Measurements from ENCODE around the gene NPR3. TPM values are rescaled to one million over a fixed set of nuclear protein-coding genes. Genes with fewer than 3 reads are reported as not detected.

The NPR3 gene
- total and polyA plus RNA-seq, 7 donors = 0.23 to 17.6 (median 5.0) TPM

DNA sequence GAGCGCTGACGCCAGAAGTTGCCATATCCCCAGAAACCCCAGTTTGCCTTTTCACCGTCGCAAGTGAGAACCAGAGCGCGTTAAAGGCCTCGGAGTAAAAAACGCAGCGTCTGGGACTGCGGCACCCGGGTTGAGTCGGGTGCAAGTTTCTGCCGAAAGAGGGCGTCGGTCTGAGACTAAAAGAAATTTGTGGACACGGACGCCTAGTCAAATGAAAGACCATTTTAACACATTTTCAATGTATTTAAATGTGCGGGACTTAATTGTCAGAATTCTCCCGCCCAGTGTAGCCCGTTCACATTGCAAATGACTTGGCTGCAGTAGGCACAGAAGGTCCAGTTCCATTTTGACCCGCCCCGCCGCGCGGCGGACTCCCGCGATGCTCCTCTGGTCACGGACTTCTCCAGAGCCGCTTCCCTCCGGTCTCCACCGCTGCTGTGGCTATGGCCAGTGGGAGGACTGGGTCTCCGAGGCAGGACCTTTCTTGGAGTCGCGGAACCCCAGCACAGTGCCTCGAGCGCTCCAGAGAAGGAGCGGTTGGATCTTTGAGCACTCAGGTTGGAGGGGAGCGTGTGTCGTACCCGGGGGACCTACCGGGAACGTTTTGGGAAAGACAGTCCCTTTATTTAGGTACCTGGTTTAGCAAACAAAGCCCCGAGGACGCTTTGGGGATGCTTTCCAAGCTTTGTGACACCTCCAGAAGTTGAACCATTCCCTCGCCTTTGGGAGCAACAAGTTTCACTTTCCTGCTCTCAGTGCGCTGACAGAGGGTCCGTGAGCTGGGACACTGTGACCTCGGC, 1.2 kb upstream of the NPR3 start:
- H3K36me3 ChIP-seq = no peaks in the 10 kb centered on the region
- 0 to 1% methylated on average over 49 of the region's 49 CpGs for WGBS, 2 donors
- H3K27me3 ChIP-seq = peaks cover 5 to 26% (median 10%) of the 10 kb centered on the region in 3 donors
- H3K9me3 ChIP-seq = no peaks in the 10 kb centered on the region
- TF ChIP-seq POLR2AphosphoS5 (IDR thresholded peaks at IDR 0.05) (peak in 1 of 4 donors; percentile 49), POLR2A (IDR thresholded peaks at IDR 0.05) (no peak), EP300 (IDR thresholded peaks at IDR 0.05) (no peak)
- TF ChIP-seq, protein P1, sequence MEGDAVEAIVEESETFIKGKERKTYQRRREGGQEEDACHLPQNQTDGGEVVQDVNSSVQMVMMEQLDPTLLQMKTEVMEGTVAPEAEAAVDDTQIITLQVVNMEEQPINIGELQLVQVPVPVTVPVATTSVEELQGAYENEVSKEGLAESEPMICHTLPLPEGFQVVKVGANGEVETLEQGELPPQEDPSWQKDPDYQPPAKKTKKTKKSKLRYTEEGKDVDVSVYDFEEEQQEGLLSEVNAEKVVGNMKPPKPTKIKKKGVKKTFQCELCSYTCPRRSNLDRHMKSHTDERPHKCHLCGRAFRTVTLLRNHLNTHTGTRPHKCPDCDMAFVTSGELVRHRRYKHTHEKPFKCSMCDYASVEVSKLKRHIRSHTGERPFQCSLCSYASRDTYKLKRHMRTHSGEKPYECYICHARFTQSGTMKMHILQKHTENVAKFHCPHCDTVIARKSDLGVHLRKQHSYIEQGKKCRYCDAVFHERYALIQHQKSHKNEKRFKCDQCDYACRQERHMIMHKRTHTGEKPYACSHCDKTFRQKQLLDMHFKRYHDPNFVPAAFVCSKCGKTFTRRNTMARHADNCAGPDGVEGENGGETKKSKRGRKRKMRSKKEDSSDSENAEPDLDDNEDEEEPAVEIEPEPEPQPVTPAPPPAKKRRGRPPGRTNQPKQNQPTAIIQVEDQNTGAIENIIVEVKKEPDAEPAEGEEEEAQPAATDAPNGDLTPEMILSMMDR (IDR thresholded peaks at IDR 0.05) = peak; percentile 48 to 73 (median 58)
- H3K4me3 ChIP-seq = peak overlapping the region; percentile 56 to 68 (median 59)
- intact Hi-C loops (cut with DNase I) = loop anchor here (1.0 to 10.0 kb wide), 4 partner anchors 267 to 713 kb away; no protein-coding TSS in a partner anchor
- DNase-seq = peak; percentile 85
- H3K27ac ChIP-seq = peak overlapping the region in 3 of 4 donors; percentile 81 to 82 (median 81)
- H3K4me1 ChIP-seq = peaks cover 0 to 47% (median 29%) of the 10 kb centered on the region in 4 donors

DNA sequence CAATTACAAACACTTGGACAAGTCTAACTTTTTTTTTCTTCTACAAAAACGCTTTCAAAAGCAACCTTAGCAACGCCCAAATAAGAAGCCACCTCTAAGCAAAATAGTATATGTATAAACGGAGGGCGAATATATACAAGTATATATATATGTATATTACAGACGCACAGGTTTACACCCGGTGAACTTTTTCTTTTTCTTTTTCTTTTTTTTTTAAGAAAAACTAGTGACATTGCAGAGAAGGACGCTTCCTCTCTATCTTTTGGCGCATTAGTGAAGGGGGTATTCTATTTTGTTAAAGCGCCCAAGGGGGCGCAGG, 200 bp downstream of the NPR3 start:
- H3K9me3 ChIP-seq = no peaks in the 10 kb centered on the region
- peak overlapping the region in 3 of 4 donors; percentile 81 to 82 (median 81) for H3K27ac ChIP-seq
- peaks cover 5 to 26% (median 10%) of the 10 kb centered on the region in 3 donors for H3K27me3 ChIP-seq
- WGBS, 2 donors = 1 to 2% methylated on average over 10 of the region's 10 CpGs
- no peak for TF ChIP-seq POLR2A (IDR thresholded peaks at IDR 0.05)
- TF ChIP-seq EP300 (IDR thresholded peaks at IDR 0.05) = no peak
- TF ChIP-seq POLR2AphosphoS5 (IDR thresholded peaks at IDR 0.05) = no peak
- TF ChIP-seq, protein P1 (IDR thresholded peaks at IDR 0.05) = no peak
- peaks cover 0 to 47% (median 30%) of the 10 kb centered on the region in 4 donors for H3K4me1 ChIP-seq
- peak overlapping the region; percentile 56 to 68 (median 59) for H3K4me3 ChIP-seq
- no peaks in the 10 kb centered on the region for H3K36me3 ChIP-seq
- no peak for DNase-seq
- intact Hi-C loops (cut with DNase I) = loop anchor here (5.0 to 10.0 kb wide), 2 partner anchors 266 to 323 kb away; no protein-coding TSS in a partner anchor

DNA sequence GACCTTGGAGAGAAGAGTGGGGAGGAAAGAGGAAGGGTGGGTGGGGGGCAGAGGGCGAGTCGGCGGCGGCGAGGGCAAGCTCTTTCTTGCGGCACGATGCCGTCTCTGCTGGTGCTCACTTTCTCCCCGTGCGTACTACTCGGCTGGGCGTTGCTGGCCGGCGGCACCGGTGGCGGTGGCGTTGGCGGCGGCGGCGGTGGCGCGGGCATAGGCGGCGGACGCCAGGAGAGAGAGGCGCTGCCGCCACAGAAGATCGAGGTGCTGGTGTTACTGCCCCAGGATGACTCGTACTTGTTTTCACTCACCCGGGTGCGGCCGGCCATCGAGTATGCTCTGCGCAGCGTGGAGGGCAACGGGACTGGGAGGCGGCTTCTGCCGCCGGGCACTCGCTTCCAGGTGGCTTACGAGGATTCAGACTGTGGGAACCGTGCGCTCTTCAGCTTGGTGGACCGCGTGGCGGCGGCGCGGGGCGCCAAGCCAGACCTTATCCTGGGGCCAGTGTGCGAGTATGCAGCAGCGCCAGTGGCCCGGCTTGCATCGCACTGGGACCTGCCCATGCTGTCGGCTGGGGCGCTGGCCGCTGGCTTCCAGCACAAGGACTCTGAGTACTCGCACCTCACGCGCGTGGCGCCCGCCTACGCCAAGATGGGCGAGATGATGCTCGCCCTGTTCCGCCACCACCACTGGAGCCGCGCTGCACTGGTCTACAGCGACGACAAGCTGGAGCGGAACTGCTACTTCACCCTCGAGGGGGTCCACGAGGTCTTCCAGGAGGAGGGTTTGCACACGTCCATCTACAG, 760 bp downstream of the NPR3 start:
- Histone ChIP-seq H3K4me1 (peaks cover 0 to 47% (median 30%) of the 10 kb centered on the region in 4 donors), H3K4me3 (peak overlapping the region; percentile 56 to 68 (median 59)), H3K9me3 (no peaks in the 10 kb centered on the region), H3K36me3 (no peaks in the 10 kb centered on the region), H3K27ac (peak overlapping the region in 3 of 4 donors; percentile 81 to 82 (median 81)), H3K27me3 (peaks cover 5 to 26% (median 10%) of the 10 kb centered on the region in 3 donors)
- intact Hi-C loops (cut with DNase I) = loop anchor here (1.0 to 10.0 kb wide), 3 partner anchors 265 to 588 kb away; no protein-coding TSS in a partner anchor
- DNase-seq = peak; percentile 79
- WGBS, 2 donors = 1 to 4% methylated on average over 76 of the region's 76 CpGs
- no peak for TF ChIP-seq POLR2A (IDR thresholded peaks at IDR 0.05)
- TF ChIP-seq POLR2AphosphoS5 (IDR thresholded peaks at IDR 0.05) = peak in 1 of 4 donors; percentile 32

DNA sequence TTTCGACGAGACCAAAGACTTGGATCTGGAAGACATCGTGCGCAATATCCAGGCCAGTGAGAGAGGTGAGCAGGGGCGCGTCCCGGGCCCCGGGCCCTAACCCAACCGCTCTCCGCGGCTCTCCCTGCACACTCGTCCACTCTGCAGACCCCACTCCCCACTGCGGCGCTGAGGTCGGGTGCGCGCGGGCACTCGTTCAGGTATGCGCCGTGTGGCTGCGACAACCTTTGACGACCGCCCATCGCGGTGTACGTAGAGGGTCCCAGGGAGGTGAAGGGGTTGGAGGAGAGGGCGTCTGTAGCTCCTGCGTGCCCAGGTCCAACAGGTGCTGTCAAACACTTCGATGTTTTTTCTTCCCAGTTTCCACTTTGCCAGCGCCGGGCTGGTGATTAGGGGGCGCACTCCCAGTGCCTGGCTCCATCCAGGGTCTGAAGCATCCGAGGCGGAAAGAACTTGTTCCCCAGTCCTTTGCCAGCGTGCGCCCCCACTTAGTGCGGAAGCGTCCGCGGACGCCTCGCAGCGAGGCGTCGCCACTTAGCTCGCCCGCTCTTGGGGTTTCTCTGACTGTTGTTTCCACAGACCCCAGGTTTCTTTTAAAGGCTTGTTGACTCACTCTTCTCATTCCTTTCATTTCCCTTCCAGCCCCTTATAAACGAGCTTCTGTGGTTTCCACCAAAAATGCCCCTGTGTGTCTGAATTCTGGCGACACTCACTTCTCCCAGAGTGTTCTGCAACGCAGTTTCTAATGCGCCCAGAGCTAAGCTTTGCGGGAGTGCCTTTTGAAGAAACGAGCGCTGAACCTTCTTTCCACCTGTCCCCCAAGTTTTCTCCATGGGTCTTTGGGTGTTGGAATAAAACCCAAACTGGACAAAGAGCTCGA, 1.6 kb downstream of the NPR3 start:
- TF ChIP-seq, protein P1 (IDR thresholded peaks at IDR 0.05) = no peak
- no peak for DNase-seq
- H3K27me3 ChIP-seq = peaks cover 5 to 26% (median 10%) of the 10 kb centered on the region in 3 donors
- H3K36me3 ChIP-seq = no peaks in the 10 kb centered on the region
- peak overlapping the region; percentile 56 to 68 (median 59) for H3K4me3 ChIP-seq
- no peaks in the 10 kb centered on the region for H3K9me3 ChIP-seq
- 3 to 17% methylated on average over 56 of the region's 56 CpGs for WGBS, 2 donors
- H3K4me1 ChIP-seq = peaks cover 0 to 47% (median 30%) of the 10 kb centered on the region in 4 donors
- H3K27ac ChIP-seq = peak overlapping the region in 3 of 4 donors; percentile 81 to 82 (median 81)
- intact Hi-C loops (cut with DNase I) = loop anchor here (1.0 to 10.0 kb wide), 3 partner anchors 265 to 588 kb away; no protein-coding TSS in a partner anchor

All from sigmoid colon (tissue), 7 donors.